Retina (tissue), 1 donor: ENCODE measurements around the gene POU2F2.

Experiments used
- DNase-seq: peaks from one replicate; pipeline ENCODE4 v3.0.0-alpha.2; 2016

Gene POU2F2

GRCh38 chr19:42078538-42079275, 53.5 kb downstream of the POU2F2 start:
- DNase-seq = no peak

DNA sequence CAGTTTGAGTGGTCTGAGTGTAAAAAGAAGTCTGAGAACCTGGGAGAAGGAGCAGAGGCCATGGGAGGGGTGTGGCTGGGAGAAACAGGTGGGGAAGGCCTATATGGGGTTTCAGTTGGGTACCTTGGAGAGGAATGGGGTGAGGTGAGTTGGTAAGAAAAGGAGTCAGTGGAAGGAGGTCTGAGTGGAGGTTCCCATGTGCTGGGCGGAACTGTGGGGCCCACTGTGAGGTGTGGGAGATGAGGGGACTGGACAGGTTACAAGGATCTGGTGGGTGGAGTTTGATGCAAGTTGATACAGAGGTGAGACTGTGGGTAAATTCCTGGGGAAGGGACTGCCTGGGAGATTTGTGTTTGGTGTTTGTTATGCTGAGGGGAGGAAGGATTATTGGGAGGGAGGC, 54.2 kb downstream of the POU2F2 start:
- no peak for DNase-seq

- no peak for DNase-seq
Observed at GRCh38 chr19:42076380-42076944, 55.8 kb downstream of the POU2F2 start.

DNA sequence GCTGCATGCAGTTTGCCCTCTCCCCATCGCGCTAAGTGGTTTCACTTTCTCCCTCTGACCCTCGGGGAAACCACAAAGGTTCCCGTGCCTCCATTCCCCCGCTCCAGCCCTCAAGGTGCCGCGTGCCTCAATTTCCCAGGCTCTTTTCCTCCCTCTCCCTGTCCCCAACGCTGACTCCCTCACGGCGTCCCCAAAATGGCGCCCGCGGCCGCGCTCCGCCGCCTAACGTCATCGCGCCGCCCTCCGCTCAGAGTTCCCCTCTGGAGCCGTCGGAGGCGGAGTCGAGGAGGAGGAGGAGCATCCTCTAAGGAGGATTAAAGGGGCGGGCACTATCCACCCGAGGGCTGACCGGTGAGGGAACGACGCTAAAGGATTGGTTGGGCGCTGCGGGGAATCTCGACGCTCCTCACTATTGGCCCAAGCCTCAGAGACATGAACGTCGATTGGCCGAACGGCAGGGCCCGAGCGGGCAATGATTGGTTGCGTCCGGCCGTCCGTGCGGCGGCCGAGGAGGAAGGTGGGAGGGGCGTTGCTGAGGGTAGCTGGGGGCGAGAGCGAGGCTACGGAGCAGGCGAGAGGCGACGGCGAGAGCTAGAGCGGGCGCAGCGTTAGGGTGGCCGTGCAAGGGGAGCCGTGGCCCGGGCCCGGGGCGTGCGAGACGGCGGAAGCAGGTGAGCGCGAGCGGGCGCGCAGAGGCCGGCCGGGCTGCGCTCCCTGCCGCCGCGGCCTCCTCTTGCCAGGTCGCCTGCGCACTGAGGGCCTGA, 56.4 kb downstream of the POU2F2 start, which contains the start of gene ZNF574:
Gene ZNF574, plus strand, starts transcription at position 551 of the 764 bp plus-strand sequence. CDS start 2,441 bp downstream, outside the sequence.
- peak; percentile 98 for DNase-seq

GRCh38 chr19:42075364-42075615, 57.0 kb downstream of the POU2F2 start:
- DNase-seq = no peak

DNA sequence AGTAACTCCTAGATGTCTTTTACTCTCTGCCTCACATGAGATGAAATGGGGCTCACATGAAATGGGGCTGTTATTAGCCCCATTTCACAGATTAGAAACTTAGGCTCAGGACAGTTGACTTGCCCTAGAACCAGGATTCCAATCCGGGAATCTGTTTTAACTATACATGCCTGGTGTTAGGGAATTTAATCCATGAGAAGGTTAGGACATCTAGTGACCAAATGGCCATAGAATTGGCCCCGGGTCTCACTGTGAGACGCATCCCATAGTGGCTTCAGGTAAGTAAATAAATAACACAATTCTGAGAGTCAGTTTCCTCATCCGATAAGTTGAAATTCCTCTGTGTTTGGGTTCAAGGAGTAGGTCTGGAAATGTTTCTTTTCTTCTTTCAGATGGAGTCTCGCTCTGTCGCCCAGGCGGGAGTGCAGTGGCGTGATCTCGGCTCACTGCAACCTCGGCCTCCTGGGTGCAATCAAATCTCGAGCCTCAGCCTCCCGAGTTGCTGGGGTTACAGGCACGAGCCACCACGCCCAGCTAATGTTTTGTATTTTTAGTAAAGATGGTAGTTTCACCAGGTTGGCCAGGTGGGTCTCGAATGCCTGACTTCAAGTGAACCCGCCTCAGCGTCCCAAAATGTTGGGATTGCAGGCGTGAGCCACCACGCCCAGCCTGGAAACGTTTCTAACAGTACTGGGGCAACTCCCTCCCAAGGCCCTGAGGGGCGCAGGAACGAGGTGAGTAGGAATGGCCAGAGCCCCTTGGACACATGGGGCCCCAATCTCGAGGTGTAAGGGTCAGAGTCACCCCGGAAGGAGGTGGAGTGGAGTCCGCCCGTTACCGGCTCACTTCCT, 57.5 kb downstream of the POU2F2 start:
- no peak for DNase-seq

GRCh38 chr19:42071247-42071646, 61.0 kb downstream of the POU2F2 start:
- no peak for DNase-seq

- DNase-seq = peak; percentile 81
Observed at GRCh38 chr19:42069619-42070351, 62.5 kb downstream of the POU2F2 start, which contains the start of gene GRIK5. GRIK5 (minus strand) TSS chr19:42070206; CDS start chr19:42065770, 4,436 bp downstream.

DNA sequence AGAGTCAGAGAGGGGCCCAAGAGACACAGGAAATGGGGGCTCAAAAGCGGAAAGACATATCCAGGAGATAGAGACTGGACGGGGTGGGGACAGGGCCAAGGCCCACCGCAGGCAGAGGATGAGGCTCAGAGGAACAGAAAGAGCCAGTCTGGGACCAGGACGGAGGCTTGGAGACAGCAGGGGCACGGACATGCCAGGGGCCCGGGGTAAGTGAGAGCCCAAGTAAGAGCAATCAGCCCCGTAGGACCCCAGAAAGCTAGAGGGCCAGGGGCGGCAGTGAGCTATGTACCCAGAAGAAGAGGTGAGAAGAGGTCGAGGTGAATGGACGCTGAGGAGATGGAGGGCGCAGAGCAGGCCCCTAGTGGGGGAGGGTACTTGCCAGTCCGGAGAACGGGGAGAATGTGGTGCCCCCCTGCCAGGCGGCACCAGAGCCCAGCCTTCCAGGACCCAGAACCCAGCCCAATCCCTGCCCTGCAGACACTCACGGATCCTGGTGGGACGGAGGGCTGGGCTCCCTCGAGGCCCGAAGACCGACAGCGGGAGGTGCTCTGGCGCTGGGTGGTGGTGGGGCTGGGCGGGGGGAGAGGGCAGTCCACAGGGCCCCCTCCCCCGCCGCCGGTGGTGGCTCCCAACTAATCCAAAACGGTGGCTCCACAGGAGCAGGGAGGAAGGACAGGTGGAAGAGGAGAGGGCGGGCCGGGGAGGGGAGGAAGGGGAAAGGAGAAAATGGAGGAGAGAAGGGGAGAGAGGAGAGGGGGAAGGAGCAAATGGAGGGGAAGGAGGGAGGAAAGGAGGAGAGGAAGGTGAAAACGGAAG, 63.3 kb downstream of the POU2F2 start:
- peak; percentile 47 for DNase-seq

DNA sequence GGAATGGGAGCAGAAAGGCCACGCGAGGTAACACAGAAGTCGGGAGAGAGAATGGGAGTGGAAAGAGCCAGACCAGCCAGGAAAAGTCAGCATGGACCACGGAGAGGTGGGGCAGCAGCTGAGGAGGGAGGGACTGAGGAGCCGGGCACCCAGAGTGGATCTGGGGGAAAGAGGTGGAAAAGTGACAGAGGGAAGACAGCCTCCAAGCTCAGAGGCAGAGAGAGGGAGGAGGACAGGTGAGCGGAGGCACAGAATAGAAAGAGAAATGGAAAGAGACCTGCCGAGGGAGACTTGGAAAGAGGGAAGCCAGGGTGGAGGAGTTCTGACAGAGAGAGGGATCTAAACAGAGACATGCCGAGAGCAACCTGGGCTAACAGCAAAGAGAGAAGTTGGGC, 63.9 kb downstream of the POU2F2 start:
- no peak for DNase-seq

GRCh38 chr19:42067315-42067888, 64.8 kb downstream of the POU2F2 start:
- DNase-seq = no peak

DNA sequence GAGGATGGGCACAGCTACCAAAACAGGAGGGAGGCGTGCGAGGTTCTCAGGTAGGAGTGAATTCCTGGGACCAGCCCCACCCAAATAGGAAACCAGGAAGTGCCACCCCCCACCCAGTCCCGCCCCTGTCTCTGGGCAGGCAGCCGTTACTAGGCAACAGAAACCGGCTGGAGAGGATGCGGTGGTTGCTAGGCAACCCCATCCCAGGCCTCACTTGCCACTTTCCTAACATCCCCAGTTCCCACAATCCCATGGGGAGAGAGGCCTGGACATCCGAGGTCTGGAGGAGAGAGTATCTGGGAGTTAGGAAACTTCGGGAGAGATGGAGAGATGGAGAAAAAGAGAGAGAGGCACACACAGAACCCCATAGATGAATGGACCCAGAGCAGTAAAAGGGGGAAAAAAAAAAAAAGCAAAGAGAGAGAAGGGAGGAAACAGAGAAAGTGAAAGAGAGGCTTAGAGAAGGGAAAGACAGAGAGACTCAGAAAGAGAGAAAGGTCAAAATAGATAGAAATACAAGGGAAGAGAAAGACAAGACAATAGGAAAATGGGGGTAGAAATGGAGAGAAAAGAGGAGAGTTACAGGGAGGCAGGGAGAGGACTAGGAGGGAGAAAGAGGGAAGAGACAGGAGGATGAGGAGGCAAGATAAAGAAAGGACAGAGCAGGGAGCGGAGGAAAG, 66.0 kb downstream of the POU2F2 start:
- DNase-seq = peak; percentile 65

DNA sequence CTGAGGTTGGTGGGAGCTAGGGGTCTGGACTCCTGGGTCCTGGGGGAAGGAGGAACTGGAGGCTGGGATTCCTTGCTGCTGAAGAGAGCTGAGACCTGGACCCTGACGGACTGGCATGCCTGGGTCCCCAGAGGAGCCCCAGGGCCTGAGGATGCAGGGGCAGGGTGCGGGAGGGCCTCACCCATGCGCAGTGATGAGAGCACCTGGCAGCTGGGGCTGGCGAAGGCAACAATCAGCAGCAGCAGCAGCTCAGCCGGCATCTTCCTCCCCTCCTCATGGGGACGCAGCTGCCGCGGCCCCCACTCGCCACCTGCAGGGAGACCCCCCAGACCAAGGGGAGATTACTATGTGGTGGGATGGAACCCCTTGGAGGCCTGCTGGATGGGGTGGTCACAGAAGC, 66.7 kb downstream of the POU2F2 start:
- DNase-seq = no peak

DNA sequence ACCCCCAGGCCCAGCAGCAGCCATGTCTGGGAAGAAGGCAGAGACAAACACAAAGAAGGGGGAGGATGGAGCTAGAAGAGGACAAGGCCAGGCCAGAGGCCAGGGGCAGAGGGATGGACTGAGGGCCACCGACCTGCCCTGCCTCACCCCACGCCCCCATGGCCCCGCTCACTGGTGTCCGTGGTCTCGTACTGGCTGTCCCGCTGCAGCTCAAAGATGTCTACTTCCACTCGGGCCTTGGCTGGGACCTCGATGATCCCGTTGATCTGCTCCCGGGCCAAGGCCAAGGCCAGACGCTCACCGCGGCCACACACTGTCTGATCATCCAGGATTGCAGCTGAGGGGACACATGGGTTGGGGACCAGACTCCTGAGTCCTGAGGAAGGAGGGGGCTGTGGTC, 67.2 kb downstream of the POU2F2 start:
- no peak for DNase-seq

DNA sequence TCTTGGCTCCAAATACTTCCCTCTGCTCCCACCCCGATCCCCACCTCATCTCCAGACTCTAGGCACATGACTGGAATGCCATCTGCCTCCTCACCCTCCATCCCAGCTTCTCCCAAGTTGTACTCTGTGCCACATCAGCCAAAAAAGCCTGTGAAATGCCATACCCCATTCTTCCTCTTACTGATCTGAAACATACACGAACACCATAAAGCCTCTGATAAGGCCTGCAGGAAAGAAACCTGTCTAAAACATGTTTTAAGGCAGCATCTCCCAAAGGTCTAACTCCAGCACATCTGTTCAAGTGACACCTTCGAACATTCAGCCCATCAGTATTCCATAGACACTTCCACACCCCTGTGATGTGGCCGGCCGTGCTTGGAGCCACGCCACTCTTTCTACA, 67.8 kb downstream of the POU2F2 start:
- DNase-seq = no peak

DNA sequence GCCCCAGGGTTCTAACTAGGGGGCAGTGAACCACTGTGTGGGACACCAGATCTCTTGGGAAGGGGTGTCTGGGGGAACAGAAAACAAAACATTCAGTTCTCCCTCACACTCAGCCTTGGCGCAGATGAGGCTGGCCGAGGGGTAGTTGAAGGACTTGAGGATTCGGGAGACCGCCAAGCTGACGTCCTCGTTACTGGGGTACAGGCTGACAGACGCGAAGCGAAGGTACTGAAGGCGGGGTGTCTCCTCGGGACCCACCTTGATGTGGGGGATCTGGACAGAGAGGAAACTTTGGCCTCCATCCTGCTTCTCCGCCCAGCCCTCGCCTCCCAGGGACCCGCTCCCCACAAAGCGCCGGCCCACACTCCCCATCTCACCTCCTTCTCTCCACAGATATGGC, 69.9 kb downstream of the POU2F2 start:
- DNase-seq = no peak

GRCh38 chr19:42060117-42060516, 72.1 kb downstream of the POU2F2 start:
- DNase-seq = no peak

- DNase-seq = no peak
Observed at GRCh38 chr19:42059196-42059595, 73.0 kb downstream of the POU2F2 start.

DNA sequence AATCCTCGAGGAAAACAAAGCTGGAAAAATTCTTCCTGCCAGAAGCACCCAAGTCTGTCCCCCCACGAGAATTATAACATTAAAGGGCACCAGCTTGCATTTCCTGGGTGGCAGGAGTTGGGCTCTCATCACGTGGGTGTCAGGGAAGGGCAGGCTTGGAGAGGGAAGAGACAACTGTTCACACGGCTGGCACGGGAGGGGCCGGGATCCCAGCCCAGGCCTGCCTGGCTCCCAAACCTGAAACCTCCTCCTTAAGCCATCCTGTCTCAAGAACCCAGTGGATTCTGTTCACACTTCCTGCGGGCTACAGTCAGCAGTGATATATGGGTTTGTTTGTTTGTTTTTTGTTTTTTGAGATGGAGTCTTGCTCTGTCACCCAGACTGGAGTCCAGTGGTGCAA, 74.4 kb downstream of the POU2F2 start:
- no peak for DNase-seq

GRCh38 chr19:42054205-42054604, 78.0 kb downstream of the POU2F2 start:
- DNase-seq = no peak
